Smooth muscle cell (in vitro differentiated cells): ENCODE data around the gene SKOR2. TPM values are rescaled to one million over a fixed set of nuclear protein-coding genes. Genes with fewer than 3 reads are reported as not detected.

Source experiments
- DNase-seq: peaks from one replicate; lab custom pipeline; 2025; ENCODE audit not compliant: unreplicated experiment; lab: John Stamatoyannopoulos, UW
- H2AFZ ChIP-seq: fragments of 200-600 bp; sonication (generic); 2 replicates; pipeline ENCODE4 v1.6.0; 2016; ENCODE audit warnings: antibody characterized with exemption, low read depth, mild to moderate bottlenecking
- H3F3A ChIP-seq: fragments of 200-600 bp; sonication (generic); 2 replicates; pipeline ENCODE4 v1.6.0; 2017; ENCODE audit warnings: antibody characterized with exemption, low read depth
- H3K27ac ChIP-seq: fragments of 200-600 bp; sonication (generic); 2 replicates; pipeline ENCODE4 v1.5.1; 2016; ENCODE audit warnings: low read depth, mild to moderate bottlenecking
- H3K27me3 ChIP-seq: fragments of 200-600 bp; sonication (generic); 2 replicates; pipeline ENCODE4 v1.6.1; 2016; ENCODE audit warnings: low read depth, mild to moderate bottlenecking
- H3K36me3 ChIP-seq: fragments of 200-600 bp; sonication (generic); 2 replicates; pipeline ENCODE4 v1.5.1; 2016; ENCODE audit warnings: low read depth
- H3K4me1 ChIP-seq: fragments of 200-600 bp; sonication (generic); 2 replicates; pipeline ENCODE4 v1.5.1; 2016; ENCODE audit warnings: low read depth
- H3K4me2 ChIP-seq: fragments of 200-600 bp; sonication (generic); 2 replicates; pipeline ENCODE4 v1.6.0; 2016; ENCODE audit warnings: mild to moderate bottlenecking
- H3K4me3 ChIP-seq: fragments of 200-600 bp; sonication (generic); 2 replicates; pipeline ENCODE4 v1.5.1; 2016; ENCODE audit warnings: mild to moderate bottlenecking
- H3K79me2 ChIP-seq: fragments of 200-600 bp; sonication (generic); 2 replicates; pipeline ENCODE4 v1.6.0; 2016; ENCODE audit warnings: low read depth, mild to moderate bottlenecking
- H3K9ac ChIP-seq: fragments of 200-600 bp; sonication (generic); 2 replicates; pipeline ENCODE4 v1.6.0; 2016; ENCODE audit warnings: low read depth
- H3K9me3 ChIP-seq: fragments of 200-600 bp; sonication (generic); replicated peaks from 2 replicates; pipeline ENCODE4 v1.5.1; 2016; ENCODE audit warnings: low read depth
- H4K20me1 ChIP-seq: fragments of 200-600 bp; sonication (generic); 2 replicates; pipeline ENCODE4 v1.6.0; 2016; ENCODE audit warnings: low read depth
- CTCF ChIP-seq: fragments of 200-600 bp; sonication (generic); IDR thresholded peaks from 2 replicates; pipeline ENCODE4 v1.5.1; 2017; ENCODE audit warnings: borderline replicate concordance, mild to moderate bottlenecking, antibody characterized with exemption; ENCODE audit not compliant: insufficient read depth, poor library complexity, severe bottlenecking
- WGBS: methylation state at CpG from one replicate; pipeline ENCODE4 v1.1.7; 2016; ENCODE audit warnings: low lambda C conversion rate; 5-methylcytosine and 5-hydroxymethylcytosine counted together
- polyA plus RNA-seq: library from polyadenylated mRNA; unstranded; fragments of >200 nt; fragmentation: Nextera tagmentation; extraction: Ambion mirVana; gene quantifications from 2 replicates; pipeline ENCODE4 v1.2.1, GENCODE V29; 2016
- total RNA-seq: library from RNA; depleted of rRNA; stranded (reverse); fragments of >200 nt; gene quantifications from 2 replicates; pipeline ENCODE4 v1.2.3, GENCODE V29; 2014

The SKOR2 gene
- total and polyA plus RNA-seq, 2 experiments from 2014 or later: not detected

GRCh38 chr18:47260120-47260923, 8.9 kb upstream of the SKOR2 start:
- H2AFZ ChIP-seq: no peak overlapping the region
- H3K4me1 ChIP-seq: peaks cover 13% of the 10 kb centered on the region
- no peak overlapping the region for H3K27ac ChIP-seq
- H4K20me1 ChIP-seq: no peaks in the 10 kb centered on the region
- no peaks in the 10 kb centered on the region for H3F3A ChIP-seq
- H3K79me2 ChIP-seq: no peaks in the 10 kb centered on the region
- no peak for DNase-seq
- H3K9me3 ChIP-seq: no peaks in the 10 kb centered on the region
- no peak overlapping the region for H3K4me3 ChIP-seq
- no peak overlapping the region for H3K9ac ChIP-seq
- no peak overlapping the region for H3K4me2 ChIP-seq
- 14% methylated on average over 38 of the region's 38 CpGs for WGBS
- H3K27me3 ChIP-seq: peaks cover 100% of the 10 kb centered on the region
- no peaks in the 10 kb centered on the region for H3K36me3 ChIP-seq
- TF ChIP-seq CTCF: no peak

- DNase-seq: peak; percentile 15
- Histone ChIP-seq H3K9me3 (no peaks in the 10 kb centered on the region), H3F3A (no peaks in the 10 kb centered on the region), H3K79me2 (no peaks in the 10 kb centered on the region), H3K4me2 (no peak overlapping the region), H3K36me3 (no peaks in the 10 kb centered on the region), H3K9ac (no peak overlapping the region), H3K27me3 (peaks cover 100% of the 10 kb centered on the region), H3K27ac (no peak overlapping the region), H4K20me1 (no peaks in the 10 kb centered on the region), H2AFZ (no peak overlapping the region), H3K4me3 (no peak overlapping the region), H3K4me1 (peaks cover 11% of the 10 kb centered on the region)
- TF ChIP-seq CTCF: no peak
- WGBS: 5% methylated on average over 31 of the region's 31 CpGs
Measured at GRCh38 chr18:47254341-47254939, 3.0 kb upstream of the SKOR2 start.

GRCh38 chr18:47253101-47253654, 1.7 kb upstream of the SKOR2 start:
- no peak for DNase-seq
- 15% methylated on average over 11 of the region's 11 CpGs for WGBS
- Histone ChIP-seq H3F3A (no peaks in the 10 kb centered on the region), H4K20me1 (no peaks in the 10 kb centered on the region), H3K4me3 (no peak overlapping the region), H2AFZ (no peak overlapping the region), H3K4me2 (no peak overlapping the region), H3K27me3 (peaks cover 100% of the 10 kb centered on the region), H3K27ac (no peak overlapping the region), H3K4me1 (peaks cover 11% of the 10 kb centered on the region), H3K9ac (no peak overlapping the region), H3K9me3 (no peaks in the 10 kb centered on the region), H3K79me2 (no peaks in the 10 kb centered on the region), H3K36me3 (no peaks in the 10 kb centered on the region)
- no peak for TF ChIP-seq CTCF
